GM15510 (cell line): Measurements from ENCODE around the gene ZNF829.

Experiments
- POLR2A ChIP-seq: IDR thresholded peaks from 3 replicates; pipeline ENCODE4 v1.6.1; 2011; ENCODE audit warnings: borderline replicate concordance; ENCODE audit not compliant: insufficient read length; ENCODE audit errors: extremely low read depth

Gene ZNF829

DNA sequence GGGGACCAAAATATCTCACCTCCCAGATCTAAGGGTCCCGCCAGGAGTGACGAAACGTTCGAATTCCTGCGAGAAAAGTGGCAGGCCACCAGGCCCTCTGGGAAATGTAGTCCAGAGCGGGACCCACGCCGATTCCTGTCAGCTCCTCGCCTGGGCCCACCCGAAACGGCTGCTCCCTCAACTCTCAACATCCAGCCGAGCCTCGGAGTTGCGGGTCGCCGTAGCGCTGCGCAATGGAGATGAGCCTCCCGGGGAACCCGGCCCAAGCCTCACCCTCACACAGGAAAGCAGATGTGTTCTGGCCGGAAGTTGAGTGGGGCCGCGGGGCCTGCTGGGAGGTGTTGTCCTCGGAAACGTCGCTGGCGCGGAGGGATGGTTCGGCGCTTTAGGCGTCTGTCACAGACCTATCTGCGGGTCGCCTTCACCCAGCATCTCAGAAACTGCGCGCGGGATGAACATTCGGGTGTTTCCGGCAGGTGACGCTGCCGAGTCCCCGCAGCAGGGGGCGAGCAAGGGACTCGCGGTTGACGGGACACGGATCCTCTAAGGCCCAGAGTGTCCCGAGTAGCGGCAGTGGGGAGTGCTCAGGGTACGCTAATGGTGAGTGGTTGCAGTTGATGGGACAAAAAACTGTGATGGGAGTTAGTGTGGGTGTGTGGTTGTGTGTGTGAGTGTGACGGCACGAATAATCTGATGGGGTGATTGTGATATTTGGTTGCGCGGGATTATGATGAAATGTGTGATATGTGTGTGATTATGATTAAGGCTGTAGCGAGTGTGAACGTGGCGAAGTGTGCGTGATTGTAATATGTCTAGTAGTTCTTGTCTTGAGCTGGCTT lies at the start of gene ZNF829, which contains the start of gene ZNF568:
TSS of gene ZNF829 (minus strand) at position 300 of the 839 bp plus-strand sequence. CDS start 1,124 bp downstream, outside the sequence.
TSS of gene ZNF568 (plus strand) at position 341 of the 839 bp plus-strand sequence. CDS start 6,439 bp downstream, outside the sequence.
- peak; percentile 41 for TF ChIP-seq POLR2A

GRCh38 chr19:36963280-36963679 lies 47.2 kb upstream of the ZNF829 start:
- no peak for TF ChIP-seq POLR2A

DNA sequence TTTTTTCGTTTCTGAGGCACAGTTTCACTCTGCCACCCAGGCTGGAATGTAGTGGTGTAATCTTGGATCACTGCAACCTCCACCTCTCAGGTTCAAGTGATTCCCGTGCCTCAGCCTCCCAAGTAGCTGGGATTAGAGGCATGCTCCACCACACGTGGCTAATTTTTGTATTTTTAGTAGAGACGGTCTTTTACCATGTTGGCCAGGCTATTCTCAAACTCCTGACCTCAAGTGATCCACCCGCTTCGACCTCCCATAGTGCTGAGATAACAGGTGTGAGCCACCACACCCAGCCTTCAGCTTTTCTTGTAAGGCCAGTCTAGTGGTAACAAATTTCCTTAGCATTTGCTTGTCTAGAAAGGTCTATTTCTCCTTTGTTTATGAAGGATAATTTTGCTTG lies 46.3 kb upstream of the ZNF829 start:
- TF ChIP-seq POLR2A, result no peak

DNA sequence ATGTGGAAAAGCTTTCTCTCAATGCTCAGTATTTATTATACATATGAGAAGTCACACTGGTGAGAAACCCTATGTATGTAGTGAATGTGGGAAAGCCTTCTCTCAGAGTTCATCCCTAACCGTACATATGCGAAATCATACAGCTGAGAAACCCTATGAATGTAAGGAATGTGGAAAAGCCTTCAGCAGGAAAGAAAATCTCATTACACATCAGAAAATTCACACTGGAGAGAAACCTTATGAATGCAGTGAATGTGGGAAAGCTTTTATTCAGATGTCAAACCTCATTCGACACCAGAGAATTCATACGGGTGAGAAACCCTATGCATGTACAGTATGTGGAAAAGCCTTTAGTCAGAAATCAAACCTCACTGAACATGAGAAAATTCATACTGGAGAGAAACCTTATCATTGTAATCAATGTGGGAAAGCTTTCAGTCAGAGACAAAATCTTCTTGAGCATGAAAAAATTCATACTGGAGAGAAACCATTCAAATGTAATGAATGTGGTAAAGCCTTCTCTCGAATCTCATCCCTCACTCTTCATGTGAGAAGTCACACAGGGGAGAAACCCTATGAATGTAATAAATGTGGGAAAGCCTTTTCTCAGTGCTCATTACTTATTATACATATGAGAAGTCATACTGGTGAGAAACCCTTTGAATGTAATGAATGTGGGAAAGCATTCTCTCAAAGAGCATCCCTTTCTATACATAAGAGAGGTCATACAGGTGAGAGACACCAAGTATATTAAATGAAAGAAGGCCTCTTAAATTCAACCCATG lies 34.4 kb upstream of the ZNF829 start:
- no peak for TF ChIP-seq POLR2A

DNA sequence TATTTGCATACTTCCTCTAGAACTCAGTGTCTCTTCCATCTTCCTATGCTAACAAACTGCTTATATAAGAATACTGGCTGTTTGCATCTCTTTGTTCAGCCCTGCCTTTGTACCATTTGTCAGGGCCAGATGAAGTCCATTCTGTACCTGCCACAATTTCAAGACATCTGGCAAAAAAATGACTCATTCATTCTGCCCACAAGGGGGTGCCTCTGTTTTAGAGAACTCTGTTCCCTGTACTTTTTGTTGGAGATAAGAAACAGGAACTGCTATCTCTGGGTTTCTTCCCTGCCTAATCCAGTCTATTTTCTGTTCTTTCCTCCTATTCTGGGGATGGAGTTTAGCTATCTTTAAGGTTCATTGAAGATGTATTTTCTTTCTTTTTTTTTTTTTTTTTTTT lies 23.1 kb upstream of the ZNF829 start:
- no peak for TF ChIP-seq POLR2A

DNA sequence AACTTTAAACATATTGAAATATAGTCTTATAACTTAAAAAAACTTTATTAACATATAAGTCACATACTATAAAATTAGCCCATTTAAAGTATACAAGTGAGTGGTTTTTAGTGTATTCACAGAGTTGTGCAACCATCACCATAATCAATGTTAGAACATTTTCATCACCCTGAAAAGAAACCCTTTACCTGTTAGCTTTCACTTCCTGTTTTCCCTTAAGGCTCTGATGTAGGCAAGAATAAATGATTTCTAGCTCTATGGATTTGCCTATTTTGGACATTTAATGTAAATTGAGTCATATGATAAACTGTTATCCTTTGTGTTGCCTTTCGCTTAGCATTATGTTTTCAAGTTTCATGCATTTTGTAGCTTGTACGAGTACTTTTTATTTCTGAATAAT lies 15.6 kb upstream of the ZNF829 start:
- no peak for TF ChIP-seq POLR2A

- no peak for TF ChIP-seq POLR2A
Observed at GRCh38 chr19:36918090-36918489, 2.0 kb upstream of the ZNF829 start.

- TF ChIP-seq POLR2A, result no peak
Observed at GRCh38 chr19:36916991-36917390, 900 bp upstream of the ZNF829 start.

- no peak for TF ChIP-seq POLR2A
Observed at GRCh38 chr19:36898422-36898821, 17.7 kb downstream of the ZNF829 start.

GRCh38 chr19:36894849-36895383 lies 21.2 kb downstream of the ZNF829 start:
- TF ChIP-seq POLR2A, result no peak

DNA sequence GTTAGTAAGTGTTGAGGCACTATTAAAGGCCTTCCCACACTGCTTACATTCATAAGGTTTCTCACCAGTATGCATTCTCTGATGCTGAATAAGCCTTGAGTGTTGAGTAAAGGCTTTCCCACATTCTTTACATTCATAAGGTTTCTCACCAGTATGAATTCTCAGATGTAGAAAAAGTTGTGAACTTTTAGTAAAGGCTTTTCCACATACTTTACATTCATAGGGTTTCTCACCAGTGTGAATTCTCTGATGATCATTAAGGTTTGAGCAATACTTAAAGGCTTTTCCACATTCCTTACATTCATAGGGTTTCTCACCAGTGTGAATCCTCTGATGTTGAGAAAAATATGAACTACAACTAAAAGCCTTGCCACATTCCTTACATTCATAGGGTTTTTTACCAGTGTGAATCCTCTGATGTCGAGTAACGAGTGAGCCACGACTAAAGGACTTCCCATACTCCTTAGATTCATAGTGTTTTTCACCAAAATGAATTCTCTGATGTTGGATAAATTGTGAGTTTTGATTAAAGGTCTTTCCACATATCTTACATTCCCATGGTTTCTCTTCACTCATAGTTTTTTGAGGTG lies 24.2 kb downstream of the ZNF829 start:
- TF ChIP-seq POLR2A, result no peak

- no peak for TF ChIP-seq POLR2A
Observed at GRCh38 chr19:36876993-36877938, 38.8 kb downstream of the ZNF829 start.

GRCh38 chr19:36851898-36852297 lies 64.2 kb downstream of the ZNF829 start:
- TF ChIP-seq POLR2A, result no peak

DNA sequence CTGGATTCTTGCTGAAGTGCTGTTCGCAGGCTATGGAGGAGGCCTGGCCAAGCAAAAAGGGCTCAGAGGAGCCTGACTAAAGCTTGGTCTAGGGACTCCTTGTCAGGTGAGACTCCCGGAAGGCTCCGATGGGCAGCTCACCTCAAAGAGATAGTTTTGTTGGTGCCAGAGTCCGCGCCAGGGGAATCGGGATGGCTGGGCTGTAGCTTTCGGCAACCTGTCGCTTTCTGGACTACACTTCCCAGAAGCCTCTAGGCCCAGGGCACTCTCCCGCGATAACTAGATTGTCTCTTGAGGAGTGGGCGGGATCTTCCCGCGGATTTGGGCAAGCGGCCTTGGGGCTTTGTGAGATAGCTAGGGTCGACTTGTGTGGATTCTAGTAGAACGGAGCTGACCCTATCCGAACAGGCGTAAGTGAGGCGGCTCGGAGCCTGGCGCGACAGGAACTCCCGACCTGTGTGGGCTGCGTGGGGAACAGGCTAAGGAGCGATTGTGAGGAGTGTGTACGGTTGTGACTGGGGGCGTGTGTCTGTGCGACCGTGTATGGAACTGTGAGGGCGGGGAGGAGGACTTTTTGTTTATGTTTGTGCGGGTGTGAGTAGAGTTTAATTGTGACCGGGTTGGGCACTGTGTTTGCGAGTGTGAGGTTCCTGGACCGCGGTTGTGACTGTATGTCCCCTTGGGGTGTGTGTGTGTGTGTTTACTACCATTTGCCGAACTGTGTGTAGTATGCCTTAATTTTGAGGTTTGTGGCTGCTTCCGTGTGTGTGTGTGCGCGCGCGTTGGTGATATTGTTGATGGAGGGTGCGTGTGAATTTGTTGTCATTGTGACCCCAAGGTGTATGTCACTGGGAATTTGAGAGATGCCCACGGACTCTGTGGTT lies 65.3 kb downstream of the ZNF829 start, which contains the start of gene ZNF345:
TSS of gene ZNF345 (plus strand) at position 318 of the 884 bp plus-strand sequence. CDS start 25,955 bp downstream, outside the sequence.
- TF ChIP-seq POLR2A, result peak; percentile 60
